HG03571 (cell line): ENCODE measurements around the gene APC2.
"Not testable (repeated sequence)": the region's sequence is repeated elsewhere in the genome, so short reads cannot be mapped to it uniquely, and the experiment has no call there.

Experiments used
- ATAC-seq: cut with Tn5 transposase; IDR thresholded peaks from one replicate; pipeline ENCODE4 v1.9.1; 2021; ENCODE audit not compliant: unreplicated experiment

APC2 gene

GRCh38 chr19:1412323-1412923 is 37.5 kb upstream of the APC2 start:
- no peak for ATAC-seq

- no peak for ATAC-seq
These were observed 36.7 kb upstream of the APC2 start for GRCh38 chr19:1412995-1413800.

- ATAC-seq = no peak
These were observed 33.7 kb upstream of the APC2 start for GRCh38 chr19:1416014-1416841.

GRCh38 chr19:1417145-1417544 is 32.8 kb upstream of the APC2 start:
- no peak for ATAC-seq

GRCh38 chr19:1417681-1418495 is 32.0 kb upstream of the APC2 start:
- ATAC-seq = no peak

- ATAC-seq = no peak
These were observed 31.5 kb upstream of the APC2 start for GRCh38 chr19:1418496-1418775.

GRCh38 chr19:1418951-1419738 is 30.8 kb upstream of the APC2 start:
- ATAC-seq = no peak

GRCh38 chr19:1420085-1420484 is 29.8 kb upstream of the APC2 start:
- ATAC-seq = not testable (repeated sequence)

- ATAC-seq = no peak
These were observed 29.3 kb upstream of the APC2 start for GRCh38 chr19:1420590-1420989.

GRCh38 chr19:1421218-1421957 is 28.5 kb upstream of the APC2 start:
- no peak for ATAC-seq

GRCh38 chr19:1421958-1422305 is 28.0 kb upstream of the APC2 start:
- no peak for ATAC-seq

GRCh38 chr19:1422360-1422759 is 27.6 kb upstream of the APC2 start:
- no peak for ATAC-seq

GRCh38 chr19:1422943-1423342 is 27.0 kb upstream of the APC2 start:
- no peak for ATAC-seq

GRCh38 chr19:1423436-1424191 is 26.3 kb upstream of the APC2 start:
- no peak for ATAC-seq

GRCh38 chr19:1424192-1424955 is 25.5 kb upstream of the APC2 start:
- ATAC-seq = no peak

- no peak for ATAC-seq
These were observed 24.7 kb upstream of the APC2 start for GRCh38 chr19:1425102-1425837.

GRCh38 chr19:1425902-1426301 is 24.0 kb upstream of the APC2 start:
- ATAC-seq = no peak

GRCh38 chr19:1426736-1427135 is 23.2 kb upstream of the APC2 start:
- ATAC-seq = no peak
